Measurements from ENCODE around the gene TPSD1.

TPSD1 gene

GRCh38 chr16:1212616-1213194 is 43.2 kb upstream of the TPSD1 start:
- no peak for TF ChIP-seq GABPA (IDR thresholded peaks at IDR 0.05; ENCODE audit: low read depth)
- no peak for TF ChIP-seq REST (IDR thresholded peaks at IDR 0.05; ENCODE audit: insufficient replicate concordance, low read depth)
- no peak for TF ChIP-seq CTCF (IDR thresholded peaks at IDR 0.05; ENCODE audit: insufficient read depth, low read length)
- DNase-seq (ENCODE audit: low read depth in 1 of 2, low spot score in 1 of 2): no peak
- Histone ChIP-seq H3K27ac (replicated peaks) (no peak overlapping the region), H3K27me3 (ENCODE audit: insufficient read depth, poor library complexity, severe bottlenecking) (no peaks in the 10 kb centered on the region), H3K4me3 (replicated peaks; ENCODE audit: insufficient read depth, low read length) (no peak overlapping the region)

GRCh38 chr16:1213231-1213630 is 42.6 kb upstream of the TPSD1 start:
- Histone ChIP-seq H3K27ac (replicated peaks) (no peak overlapping the region), H3K27me3 (ENCODE audit: insufficient read depth, poor library complexity, severe bottlenecking) (no peaks in the 10 kb centered on the region), H3K4me3 (replicated peaks; ENCODE audit: insufficient read depth, low read length) (no peak overlapping the region)
- no peak for DNase-seq (ENCODE audit: low read depth in 1 of 2, low spot score in 1 of 2)
- TF ChIP-seq POLR2AphosphoS5 (IDR thresholded peaks at IDR 0.05; ENCODE audit: low read depth): no peak
- TF ChIP-seq CTCF (IDR thresholded peaks at IDR 0.05; ENCODE audit: insufficient read depth, low read length): no peak
- no peak for TF ChIP-seq SPI1 (IDR thresholded peaks at IDR 0.05; ENCODE audit: borderline replicate concordance, low read depth)
- no peak for TF ChIP-seq REST (IDR thresholded peaks at IDR 0.05; ENCODE audit: insufficient replicate concordance, low read depth)
- TF ChIP-seq GABPA (IDR thresholded peaks at IDR 0.05; ENCODE audit: low read depth): no peak

GRCh38 chr16:1213796-1214372 is 42.0 kb upstream of the TPSD1 start:
- no peak for DNase-seq (ENCODE audit: low read depth in 1 of 2, low spot score in 1 of 2)
- Histone ChIP-seq H3K4me3 (replicated peaks; ENCODE audit: insufficient read depth, low read length) (no peak overlapping the region), H3K27me3 (ENCODE audit: insufficient read depth, poor library complexity, severe bottlenecking) (no peaks in the 10 kb centered on the region), H3K27ac (replicated peaks) (no peak overlapping the region)
- no peak for TF ChIP-seq REST (IDR thresholded peaks at IDR 0.05; ENCODE audit: insufficient replicate concordance, low read depth)
- TF ChIP-seq GABPA (IDR thresholded peaks at IDR 0.05; ENCODE audit: low read depth): no peak
- TF ChIP-seq POLR2AphosphoS5 (IDR thresholded peaks at IDR 0.05; ENCODE audit: low read depth): no peak
- TF ChIP-seq SPI1 (IDR thresholded peaks at IDR 0.05; ENCODE audit: borderline replicate concordance, low read depth): no peak
- TF ChIP-seq CTCF (IDR thresholded peaks at IDR 0.05; ENCODE audit: insufficient read depth, low read length): no peak
